GM04504 (cell line): ENCODE results near the gene NCS1.
A peak's percentile ranks its signal among the peaks of the same experiment; 100 is the strongest.
"Not testable (repeated sequence)": the region's sequence is repeated elsewhere in the genome, so short reads cannot be mapped to it uniquely, and the experiment has no call there.

Source experiments
- DNase-seq: peaks from one replicate; pipeline ENCODE4 v3.0.0-alpha.2; 2012; ENCODE audit warnings: low read depth

Gene NCS1

GRCh38 chr9:130264414-130265350, 92.5 kb downstream of the NCS1 start:
- no peak for DNase-seq

GRCh38 chr9:130265431-130266235, 93.4 kb downstream of the NCS1 start, which contains the start of gene HMCN2:
Gene HMCN2, plus strand, starts transcription at chr9:130265760. Its CDS starts 119 bp downstream, at chr9:130265879.
- no peak for DNase-seq

- DNase-seq: no peak
These were observed 94.3 kb downstream of the NCS1 start for GRCh38 chr9:130266236-130267098.

GRCh38 chr9:130267930-130268329, 95.7 kb downstream of the NCS1 start:
- no peak for DNase-seq

- DNase-seq: no peak
These were observed 96.5 kb downstream of the NCS1 start for GRCh38 chr9:130268521-130269211.

GRCh38 chr9:130271473-130271872, 99.3 kb downstream of the NCS1 start:
- no peak for DNase-seq

- DNase-seq: no peak
These were observed 103.0 kb downstream of the NCS1 start for GRCh38 chr9:130275156-130275555.

- DNase-seq: peak; percentile 47
These were observed 103.9 kb downstream of the NCS1 start for GRCh38 chr9:130276121-130276520.

- DNase-seq: no peak
These were observed 104.8 kb downstream of the NCS1 start for GRCh38 chr9:130276955-130277354.

- not testable (repeated sequence) for DNase-seq
These were observed 105.3 kb downstream of the NCS1 start for GRCh38 chr9:130277525-130277924.

GRCh38 chr9:130283539-130284248, 111.5 kb downstream of the NCS1 start:
- no peak for DNase-seq

GRCh38 chr9:130284249-130284625, 112.0 kb downstream of the NCS1 start:
- no peak for DNase-seq

GRCh38 chr9:130284690-130285089, 112.5 kb downstream of the NCS1 start:
- DNase-seq: no peak

GRCh38 chr9:130285271-130285670, 113.1 kb downstream of the NCS1 start:
- DNase-seq: no peak

- DNase-seq: no peak
These were observed 114.0 kb downstream of the NCS1 start for GRCh38 chr9:130286072-130286770.
